Measurements from ENCODE around the gene EDA2R.

- no peak for TF ChIP-seq EZH2 (IDR thresholded peaks at IDR 0.05; ENCODE audit: low read length)
- no peak for TF ChIP-seq CTCF (optimal IDR thresholded peaks at IDR 0.05 in 1 of 3, IDR thresholded peaks at IDR 0.05 in 1 of 3, conservative IDR thresholded peaks at IDR 0.05 in 1 of 3; ENCODE audit: extremely low read depth in 1 of 3, insufficient read depth in 2 of 3, low read length in 3 of 3)
Measured at GRCh38 chrX:66677430-66677829, 38.6 kb upstream of the EDA2R start.
